GM12891 (cell line): ENCODE results near the gene CSN3.

Source experiments
- PAX5 ChIP-seq: IDR thresholded peaks from 2 replicates; pipeline ENCODE4 v1.6.1; 2011; ENCODE audit warnings: low read length, moderate library complexity, mild to moderate bottlenecking; ENCODE audit not compliant: insufficient read depth, severe bottlenecking
- POLR2A ChIP-seq: IDR thresholded peaks from 2 replicates; pipeline ENCODE4 v1.6.1; 2011; ENCODE audit warnings: low read depth, low read length, control low read depth
- POLR2AphosphoS5 ChIP-seq: IDR thresholded peaks from 2 replicates; pipeline ENCODE4 v1.6.1; 2011; ENCODE audit warnings: low read depth, low read length, control low read depth
- POU2F2 ChIP-seq: IDR thresholded peaks from 2 replicates; pipeline ENCODE4 v1.6.1; 2011; ENCODE audit warnings: low read depth, mild to moderate bottlenecking, control low read depth, low read length, moderate library complexity
- SPI1 ChIP-seq: IDR thresholded peaks from 2 replicates; pipeline ENCODE4 v1.6.1; 2011; ENCODE audit warnings: low read depth, low read length, control low read depth
- TAF1 ChIP-seq: IDR thresholded peaks from 2 replicates; pipeline ENCODE4 v1.6.1; 2011; ENCODE audit warnings: low read depth, low read length, control low read depth

DNA sequence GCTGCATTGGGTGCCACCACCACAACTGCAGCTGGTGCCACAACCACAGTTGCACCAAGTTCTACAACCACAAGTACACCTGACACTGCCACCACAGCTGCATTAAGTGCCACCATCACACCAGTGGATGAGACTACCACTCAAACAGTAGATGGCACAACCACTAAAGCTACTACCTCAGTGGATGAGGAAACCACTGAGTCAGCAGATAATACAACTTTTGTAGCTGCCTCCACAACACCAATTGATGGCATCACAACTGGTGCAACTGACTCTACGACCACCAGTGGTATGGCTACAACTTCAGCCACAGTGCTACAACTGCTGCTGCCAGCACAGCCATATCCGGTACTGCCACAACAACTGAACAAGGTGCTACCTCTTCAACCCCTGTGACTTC lies 57.2 kb downstream of the CSN3 start:
- TF ChIP-seq POLR2AphosphoS5 (no peak), POLR2A (no peak), TAF1 (no peak), SPI1 (no peak), PAX5 (no peak), POU2F2 (no peak)
